NCI-H748 treated with DMSO at 0.1 percent for 48 hours (cell line): ENCODE data around the gene OOSP2.

Experiments used
- DNase-seq: peaks from one replicate; lab custom pipeline; 2025; lab: John Stamatoyannopoulos, UW

The OOSP2 gene

GRCh38 chr11:60078745-60079144, 38.5 kb downstream of the OOSP2 start:
- DNase-seq, result no peak

- no peak for DNase-seq
Measured at GRCh38 chr11:60080535-60080934, 40.3 kb downstream of the OOSP2 start.

- no peak for DNase-seq
Measured at GRCh38 chr11:60084631-60085273, 44.5 kb downstream of the OOSP2 start.

GRCh38 chr11:60085909-60086308, 45.7 kb downstream of the OOSP2 start:
- no peak for DNase-seq

- DNase-seq, result no peak
Measured at GRCh38 chr11:60087239-60087638, 47.0 kb downstream of the OOSP2 start.

GRCh38 chr11:60088364-60088763, 48.2 kb downstream of the OOSP2 start, which contains the start of gene MS4A2:
Gene MS4A2, plus strand, starts transcription at chr11:60088664. Its CDS starts 102 bp downstream, at chr11:60088766.
- no peak for DNase-seq

- DNase-seq, result no peak
Measured at GRCh38 chr11:60095477-60096120, 55.4 kb downstream of the OOSP2 start.

GRCh38 chr11:60097189-60097588, 57.0 kb downstream of the OOSP2 start:
- no peak for DNase-seq
